ENCODE results near the gene AUTS2.

AUTS2 gene

GRCh38 chr7:70624500-70625103 lies 1026.3 kb downstream of the AUTS2 start:
- H3K4me3 ChIP-seq (ENCODE audit: low read depth, low read length): no peak overlapping the region
- TF ChIP-seq CTCF (IDR thresholded peaks at IDR 0.05; ENCODE audit: borderline replicate concordance, insufficient read depth, low read depth, low read length): no peak

GRCh38 chr7:70627461-70627860 lies 1029.2 kb downstream of the AUTS2 start:
- no peak overlapping the region for H3K4me3 ChIP-seq (ENCODE audit: low read depth, low read length)
- TF ChIP-seq CTCF (IDR thresholded peaks at IDR 0.05; ENCODE audit: borderline replicate concordance, insufficient read depth, low read depth, low read length): no peak

DNA sequence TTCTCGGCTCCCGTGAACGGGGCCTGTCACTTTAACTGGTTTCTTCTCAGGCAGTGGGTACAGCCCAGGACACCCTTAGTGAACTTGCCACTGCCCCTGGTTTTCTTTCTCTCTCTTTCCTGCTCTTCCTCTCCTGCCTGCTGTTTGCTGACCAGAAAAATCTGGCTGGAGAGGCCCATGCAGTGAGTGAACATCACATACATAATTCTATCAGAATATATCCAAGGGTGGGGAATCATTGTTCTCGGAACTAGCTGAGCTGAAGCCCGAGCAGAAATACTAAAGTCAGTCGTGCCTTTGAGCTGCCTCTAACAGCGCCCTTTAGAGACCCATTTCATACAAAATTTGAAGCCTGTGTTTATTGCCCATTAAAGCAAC lies 1032.2 kb downstream of the AUTS2 start:
- no peak for TF ChIP-seq CTCF (IDR thresholded peaks at IDR 0.05; ENCODE audit: borderline replicate concordance, insufficient read depth, low read depth, low read length)
- H3K4me3 ChIP-seq (ENCODE audit: low read depth, low read length): no peak overlapping the region

GRCh38 chr7:70630818-70631457 lies 1032.7 kb downstream of the AUTS2 start:
- H3K4me3 ChIP-seq (ENCODE audit: low read depth, low read length): no peak overlapping the region
- no peak for TF ChIP-seq CTCF (IDR thresholded peaks at IDR 0.05; ENCODE audit: borderline replicate concordance, insufficient read depth, low read depth, low read length)

DNA sequence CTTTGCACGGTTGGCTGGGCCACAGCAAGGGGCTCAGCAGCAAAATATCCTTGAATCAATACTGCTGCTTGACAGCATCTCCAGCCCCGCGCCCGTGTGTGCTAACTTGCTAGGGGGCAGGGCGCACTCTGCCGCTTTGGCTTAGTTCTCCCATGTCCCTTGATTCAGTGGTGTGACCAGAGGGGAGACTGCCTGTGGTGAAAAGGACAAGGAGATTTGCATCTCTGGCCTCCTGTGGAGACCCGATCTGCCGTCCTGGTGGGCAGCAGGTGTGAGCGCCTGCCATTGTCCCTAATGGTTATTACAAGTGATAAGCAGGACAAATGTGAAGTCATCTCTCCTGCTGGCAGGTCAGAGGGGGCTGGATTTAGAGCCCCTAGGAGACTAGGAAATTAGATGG lies 1033.4 kb downstream of the AUTS2 start:
- no peak overlapping the region for H3K4me3 ChIP-seq (ENCODE audit: low read depth, low read length)
- TF ChIP-seq CTCF (IDR thresholded peaks at IDR 0.05; ENCODE audit: borderline replicate concordance, insufficient read depth, low read depth, low read length): no peak

DNA sequence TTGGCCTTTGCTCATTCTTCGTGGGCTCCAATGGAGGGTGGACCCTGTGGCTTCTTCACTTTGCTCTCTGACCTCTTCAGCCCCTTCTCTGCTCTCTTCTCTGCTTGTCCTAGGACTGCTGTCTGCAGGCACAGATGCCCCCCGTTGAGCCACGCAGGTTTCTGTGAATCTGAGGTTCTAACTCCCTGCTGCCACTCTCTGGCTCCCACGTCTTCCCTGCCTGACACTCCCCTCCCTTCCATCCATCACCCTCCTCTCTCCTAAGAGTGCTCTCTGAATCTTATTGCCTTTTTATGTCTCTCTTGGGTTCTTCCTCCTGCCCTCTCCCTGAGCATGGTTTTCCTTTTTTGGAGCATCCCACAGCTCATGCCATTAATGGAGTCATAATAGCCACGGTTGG lies 1034.1 kb downstream of the AUTS2 start:
- TF ChIP-seq CTCF (IDR thresholded peaks at IDR 0.05; ENCODE audit: borderline replicate concordance, insufficient read depth, low read depth, low read length): no peak
- no peak overlapping the region for H3K4me3 ChIP-seq (ENCODE audit: low read depth, low read length)

- no peak for TF ChIP-seq CTCF (IDR thresholded peaks at IDR 0.05; ENCODE audit: borderline replicate concordance, insufficient read depth, low read depth, low read length)
- H3K4me3 ChIP-seq (ENCODE audit: low read depth, low read length): no peak overlapping the region
These were observed 1035.8 kb downstream of the AUTS2 start for GRCh38 chr7:70634071-70634470.

Measured in GM12875 (cell line).